Stimulated activated CD8-positive, alpha-beta memory T cell treated with anti-CD3 and anti-CD28 coated beads, Interleukin-15, amount 100 ng/mL, for 24 hours (primary cell): ENCODE data around the gene GFY.

Experiments used
- DNase-seq: peaks from one replicate; pipeline ENCODE4 v3.0.0-alpha.2; 2020; ENCODE audit warnings: low read depth

Gene GFY

DNA sequence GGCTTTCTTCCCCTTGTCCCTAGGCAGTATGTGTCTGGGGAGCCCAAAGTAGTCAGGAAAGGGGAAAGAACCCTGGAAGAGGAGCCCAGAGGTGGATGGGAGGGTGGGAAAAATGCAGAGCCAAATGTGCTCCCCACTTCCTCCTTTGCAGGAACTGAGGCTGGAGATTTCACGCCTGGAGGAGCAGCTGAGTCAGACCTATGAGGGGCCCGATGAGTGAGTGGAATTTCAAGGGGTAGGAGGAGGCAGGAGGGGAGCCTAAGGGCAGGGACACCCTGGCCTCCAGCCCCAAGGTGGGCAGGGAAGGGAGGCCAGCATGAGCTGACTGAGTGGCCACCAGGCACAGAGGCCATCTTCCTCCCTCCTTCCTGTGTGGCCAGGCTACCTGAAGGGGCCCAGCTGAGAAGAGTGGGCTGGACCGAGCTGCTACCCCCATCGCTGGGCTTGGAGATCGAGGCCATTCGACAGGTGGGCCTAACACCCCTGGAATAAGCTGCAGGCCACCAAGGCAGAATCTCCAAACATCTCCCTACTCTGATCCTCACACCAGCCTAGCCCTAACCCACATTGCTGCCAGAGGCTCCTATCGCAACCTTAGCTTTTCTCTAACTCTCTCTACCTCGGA lies 16.3 kb upstream of the GFY start:
- DNase-seq: no peak

- no peak for DNase-seq
These were observed 15.7 kb upstream of the GFY start for GRCh38 chr19:49409441-49410029.

- DNase-seq: no peak
These were observed 13.4 kb upstream of the GFY start for GRCh38 chr19:49411681-49412326.

DNA sequence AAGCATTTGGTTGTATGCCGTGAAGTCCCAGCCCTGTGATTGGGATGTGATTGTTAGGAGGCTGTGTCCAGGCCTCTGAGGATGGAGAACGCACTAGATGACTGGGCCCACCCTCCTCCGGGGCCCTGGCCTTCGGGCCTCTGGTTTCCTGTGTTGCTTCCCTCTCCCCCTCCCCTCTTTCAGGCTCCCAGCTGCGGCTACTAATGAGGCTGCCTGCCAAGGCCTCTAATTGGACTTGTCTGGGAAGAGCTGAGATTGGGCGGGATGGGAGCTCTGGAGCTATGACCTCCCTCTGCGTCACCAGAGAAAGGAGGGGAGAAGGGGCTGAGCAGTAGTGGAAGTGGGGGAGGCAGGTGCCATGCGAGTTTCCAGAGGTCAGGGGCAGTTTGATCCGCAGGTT lies 11.8 kb upstream of the GFY start:
- DNase-seq: no peak

GRCh38 chr19:49414256-49414655 lies 10.9 kb upstream of the GFY start:
- no peak for DNase-seq

- DNase-seq: no peak
These were observed 9.9 kb upstream of the GFY start for GRCh38 chr19:49415102-49415809.

- DNase-seq: no peak
These were observed 9.4 kb upstream of the GFY start for GRCh38 chr19:49415810-49416200.

DNA sequence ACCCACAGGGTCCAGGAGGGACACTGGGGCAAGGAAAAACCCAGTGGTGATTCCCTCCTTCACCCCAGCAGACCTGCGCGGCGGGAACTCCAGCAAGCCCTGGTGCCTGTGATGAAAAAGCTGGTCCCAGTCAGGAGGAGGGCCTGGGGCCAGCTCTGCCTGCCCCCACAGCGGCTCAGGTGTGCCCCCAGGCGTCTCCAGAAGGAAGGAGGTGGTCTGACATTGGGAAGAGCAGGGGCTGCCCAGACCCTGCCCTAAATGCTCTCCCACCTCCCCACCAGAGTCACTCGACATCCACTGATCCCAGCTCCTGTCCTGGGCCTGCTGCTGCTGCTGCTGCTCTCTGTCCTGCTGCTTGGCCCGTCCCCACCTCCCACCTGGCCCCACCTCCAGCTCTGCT lies 8.1 kb upstream of the GFY start:
- no peak for DNase-seq

GRCh38 chr19:49418511-49418910 lies 6.7 kb upstream of the GFY start:
- no peak for DNase-seq

DNA sequence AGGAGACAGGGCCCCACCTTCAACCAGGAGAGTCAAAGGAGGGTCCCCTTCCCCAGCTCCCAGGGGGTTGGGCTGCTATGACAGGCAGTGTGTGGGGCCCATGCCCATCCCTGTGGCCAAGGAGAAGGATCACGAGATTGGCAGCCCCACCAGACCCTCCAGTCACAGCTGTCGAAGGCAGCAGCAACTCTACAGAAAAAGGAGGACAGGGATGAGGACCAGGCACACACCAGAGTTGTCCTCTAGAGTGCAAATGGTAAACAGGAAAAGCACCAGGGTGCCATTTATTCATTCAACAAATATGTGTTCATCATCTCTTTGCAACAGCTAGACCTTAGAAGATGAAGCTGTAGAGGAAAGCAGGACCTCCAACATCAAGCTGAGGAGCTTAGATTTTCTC lies 6.0 kb upstream of the GFY start:
- DNase-seq: no peak

DNA sequence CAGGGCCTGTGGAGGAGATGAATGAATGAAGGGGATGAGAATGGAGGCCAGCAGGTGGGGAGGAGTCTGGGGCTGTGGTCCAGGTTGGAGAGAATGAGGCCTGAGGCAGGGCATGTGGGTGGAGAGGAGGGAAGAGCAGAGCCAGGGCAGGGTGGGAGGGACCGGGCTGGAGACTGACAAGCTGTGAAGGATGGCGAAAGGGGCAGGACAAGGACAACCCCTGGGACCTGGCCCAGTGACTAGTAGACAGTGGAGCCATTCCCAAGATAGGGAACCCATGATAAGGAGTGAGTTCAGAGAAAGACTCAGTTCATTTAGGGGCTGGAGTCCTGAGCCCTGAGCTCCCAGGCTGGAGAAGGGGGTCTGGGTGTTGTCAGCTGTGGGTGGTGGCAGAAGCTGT lies 5.0 kb upstream of the GFY start:
- DNase-seq: no peak

GRCh38 chr19:49421039-49421877 lies 3.9 kb upstream of the GFY start:
- DNase-seq: no peak

DNA sequence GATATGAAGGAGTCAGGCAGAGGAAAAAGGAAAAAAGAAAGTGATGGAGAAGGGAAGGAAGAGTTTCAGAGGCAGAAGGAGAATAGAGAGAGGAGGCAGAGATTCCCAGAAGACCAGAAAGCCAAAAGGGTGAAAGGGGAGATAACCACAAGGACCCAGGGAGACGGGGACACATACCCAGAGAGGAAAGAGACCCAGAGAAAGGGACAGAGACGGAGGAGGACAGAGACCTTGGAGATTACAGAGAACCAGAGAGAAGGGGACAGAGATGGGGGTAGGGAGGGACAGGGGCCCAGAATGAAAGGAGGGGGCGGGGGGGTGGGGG lies 3.3 kb upstream of the GFY start:
- no peak for DNase-seq

DNA sequence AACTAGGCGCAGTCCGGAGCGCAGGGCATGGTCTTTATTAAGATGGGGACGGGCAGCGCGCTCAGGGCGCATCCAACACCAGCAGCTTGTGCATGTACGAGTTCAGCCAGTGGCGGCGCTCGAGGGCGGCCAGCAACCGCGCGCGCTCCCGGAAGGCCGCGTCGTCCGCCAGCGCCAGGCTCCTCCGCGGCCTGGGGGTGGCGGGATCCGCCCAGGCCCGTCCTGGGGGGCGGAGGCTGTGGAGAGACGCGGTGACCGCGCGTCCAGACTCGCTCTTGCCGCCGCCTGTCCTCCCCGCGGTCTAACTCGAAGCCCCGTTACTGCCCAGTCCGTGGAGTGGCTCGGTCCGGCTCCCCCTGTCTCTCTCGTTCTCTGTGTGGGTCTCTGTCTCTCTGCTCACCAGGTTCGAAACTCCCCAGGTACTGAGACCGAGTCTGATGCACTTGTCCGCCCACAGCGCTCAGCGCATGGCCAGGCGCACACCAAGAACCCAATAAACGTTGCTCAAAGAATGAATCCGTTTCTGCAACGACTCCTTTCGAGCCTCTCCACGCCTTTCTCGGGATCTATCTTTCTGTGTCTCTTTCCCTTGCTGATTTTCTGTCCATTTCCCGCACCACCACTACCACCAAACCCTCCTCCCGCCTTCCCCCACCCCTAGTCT lies 2.6 kb upstream of the GFY start:
- DNase-seq: no peak

GRCh38 chr19:49423071-49423984 lies 1.9 kb upstream of the GFY start, which contains the start of gene PTH2:
TSS of gene PTH2 (minus strand) at chr19:49423441. CDS start at chr19:49423339, 102 bp downstream.
- no peak for DNase-seq

DNA sequence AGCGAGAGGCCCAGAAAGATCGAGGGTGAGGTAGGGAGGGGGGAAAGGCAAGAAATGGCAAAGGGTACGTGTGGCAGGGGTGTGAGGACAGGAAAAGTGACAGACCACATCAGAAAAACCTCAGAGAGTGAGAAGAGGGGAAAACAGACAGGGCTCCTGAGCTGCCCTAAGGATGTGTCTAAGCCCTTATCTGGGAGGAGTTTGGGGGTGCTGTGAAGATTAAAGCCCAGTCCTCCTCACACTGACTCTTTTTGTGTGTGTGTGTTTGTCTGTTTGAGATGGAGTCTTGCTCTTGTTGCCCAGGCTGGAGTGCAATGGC lies 1.2 kb upstream of the GFY start:
- no peak for DNase-seq

DNA sequence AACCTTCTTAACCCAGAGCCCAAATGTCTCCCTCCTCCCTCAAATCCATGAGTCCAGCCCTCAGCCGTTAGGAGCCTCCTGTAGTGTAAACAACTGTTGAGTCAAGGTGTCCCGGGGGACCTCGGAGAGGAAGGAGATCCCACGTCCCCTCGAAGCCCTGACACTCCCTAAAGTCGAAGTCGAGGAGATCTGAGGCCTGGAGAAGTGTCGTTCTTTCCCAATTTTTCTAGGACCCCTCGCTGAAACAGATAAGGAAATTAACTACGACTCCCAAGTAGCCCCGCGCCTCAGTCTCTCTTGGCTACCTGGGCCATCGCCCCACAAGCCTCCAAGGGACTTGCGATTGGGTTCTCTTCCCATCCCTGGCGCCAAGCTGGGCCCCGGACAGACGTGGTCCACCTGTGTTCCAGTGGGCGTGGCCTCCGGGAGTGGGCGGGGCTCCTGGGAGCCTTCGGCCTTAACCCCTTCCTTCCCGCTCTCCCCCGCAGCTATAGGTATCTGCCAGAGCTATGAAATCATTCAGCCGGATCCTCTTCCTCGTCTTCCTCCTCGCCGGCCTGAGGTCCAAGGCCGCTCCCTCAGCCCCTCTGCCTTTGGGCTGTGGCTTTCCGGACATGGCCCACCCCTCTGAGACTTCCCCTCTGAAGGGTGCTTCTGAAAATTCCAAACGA lies 869 bp downstream of the GFY start:
- DNase-seq: no peak

DNA sequence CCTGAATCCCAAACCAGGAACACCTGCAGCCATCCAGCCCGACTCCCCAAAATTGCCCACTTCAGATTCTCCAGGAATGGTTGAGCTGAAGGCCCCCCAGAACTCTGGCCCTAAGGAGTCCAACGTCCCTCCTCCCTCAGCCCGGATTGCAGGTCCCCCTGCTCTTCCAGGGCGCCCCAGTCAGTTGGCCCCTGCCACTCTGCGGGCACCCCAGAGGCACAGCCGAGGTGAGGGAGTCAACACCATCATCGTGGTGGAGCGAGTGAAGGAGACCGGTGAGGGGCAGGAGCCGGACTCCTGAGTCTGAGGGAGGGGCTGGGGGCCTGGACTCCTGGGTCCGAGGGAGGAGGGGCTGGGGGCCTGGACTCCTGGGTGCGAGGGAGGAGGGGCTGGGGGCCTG lies 2.2 kb downstream of the GFY start:
- DNase-seq: no peak

GRCh38 chr19:49427855-49428546 lies 2.8 kb downstream of the GFY start:
- no peak for DNase-seq
